ENCODE data around the gene WNT16.

Gene WNT16

DNA sequence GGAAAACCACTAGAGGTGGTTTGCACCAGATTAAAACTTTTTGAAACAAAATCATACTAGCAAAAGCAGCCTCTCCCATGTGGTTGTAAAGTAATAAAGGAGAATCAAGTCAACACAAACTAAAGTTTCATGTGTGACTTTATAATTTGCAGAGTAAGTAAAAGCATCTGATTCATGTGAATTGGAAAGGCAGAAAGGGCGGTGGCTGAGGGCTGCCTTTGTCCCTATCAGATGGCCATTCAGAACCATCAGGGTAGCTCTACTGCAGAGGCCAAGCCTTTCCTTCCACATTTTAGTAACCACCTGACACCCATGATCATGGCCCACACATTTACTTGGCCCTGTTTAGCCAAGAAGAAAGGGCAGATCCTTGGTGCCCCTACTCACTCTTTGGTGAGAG, 15.7 kb downstream of the WNT16 start:
- DNase-seq, result no peak

DNA sequence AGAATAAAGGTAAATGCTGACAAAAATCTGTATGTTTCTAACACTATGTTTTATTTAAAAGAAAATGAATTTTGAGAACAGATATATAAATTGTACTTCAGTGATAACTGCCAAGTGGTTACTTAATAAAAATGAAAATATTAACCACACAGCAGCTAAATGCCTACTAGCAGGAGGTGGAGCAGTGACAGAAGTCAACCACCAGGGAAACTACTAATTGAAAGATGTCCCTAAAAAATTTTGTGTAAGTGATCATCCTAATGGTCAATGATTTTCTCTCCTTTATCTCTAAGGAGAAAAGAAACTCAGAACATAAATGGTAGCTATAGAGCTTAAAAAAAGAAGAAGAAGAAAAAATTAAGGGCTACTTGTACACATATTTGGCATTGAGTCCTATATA, 22.9 kb downstream of the WNT16 start:
- DNase-seq, result no peak

DNA sequence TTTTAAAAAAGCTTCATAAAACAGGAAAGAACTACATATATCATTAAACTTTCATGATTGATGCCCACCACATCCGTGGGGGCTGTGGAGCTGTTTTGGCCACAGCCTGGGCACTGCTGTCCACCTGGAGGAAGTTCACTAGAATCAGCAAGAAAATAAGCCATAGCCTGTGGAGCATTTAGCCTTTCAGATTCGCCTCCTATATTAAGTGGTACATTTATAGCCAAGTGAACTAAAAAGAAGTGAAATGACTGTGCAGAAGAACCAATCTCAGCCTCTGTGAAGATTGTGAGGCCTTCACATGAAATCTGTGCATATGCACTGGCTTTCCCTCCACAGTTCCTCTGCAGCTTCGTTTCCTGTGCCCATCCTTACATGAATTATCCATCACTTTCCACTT, 23.5 kb downstream of the WNT16 start:
- no peak for DNase-seq

DNA sequence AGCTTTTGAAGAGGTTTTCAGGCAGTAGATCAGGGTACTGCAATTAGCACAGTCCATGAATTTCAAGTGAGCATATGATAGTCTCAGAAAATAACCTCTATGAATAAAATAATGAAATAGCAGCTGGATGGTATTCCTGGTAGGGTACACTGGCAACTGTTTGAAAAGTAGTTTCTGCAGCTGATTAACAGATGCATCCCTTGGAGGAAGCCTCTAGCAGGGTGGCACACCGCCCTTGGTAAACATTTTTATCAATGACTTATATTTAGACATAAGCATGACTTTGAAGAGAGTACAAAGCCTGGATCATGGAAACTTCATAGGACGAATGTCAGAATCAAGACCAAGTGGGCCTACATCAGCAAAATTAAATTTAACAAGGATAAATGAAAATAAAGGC, 26.8 kb downstream of the WNT16 start:
- no peak for DNase-seq

DNA sequence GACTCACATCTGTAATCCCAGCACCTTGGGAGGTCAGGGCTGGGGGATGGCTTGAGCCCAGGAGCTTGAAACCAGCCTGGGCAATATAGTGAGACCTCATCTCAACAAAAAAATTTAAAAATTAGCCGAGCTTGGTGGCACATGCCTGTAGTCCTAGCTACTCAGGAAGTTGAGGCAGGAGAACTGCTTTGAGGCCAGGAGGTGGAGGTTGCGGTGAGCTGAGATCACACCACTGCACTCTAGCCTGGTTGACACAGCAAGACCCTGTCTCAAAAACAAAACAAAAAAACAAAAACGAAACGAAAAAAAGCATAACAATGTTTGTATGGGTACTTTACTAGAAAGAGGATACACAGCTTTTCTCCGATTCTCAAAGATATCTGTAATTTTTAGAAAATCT, 31.8 kb downstream of the WNT16 start:
- no peak for DNase-seq

DNA sequence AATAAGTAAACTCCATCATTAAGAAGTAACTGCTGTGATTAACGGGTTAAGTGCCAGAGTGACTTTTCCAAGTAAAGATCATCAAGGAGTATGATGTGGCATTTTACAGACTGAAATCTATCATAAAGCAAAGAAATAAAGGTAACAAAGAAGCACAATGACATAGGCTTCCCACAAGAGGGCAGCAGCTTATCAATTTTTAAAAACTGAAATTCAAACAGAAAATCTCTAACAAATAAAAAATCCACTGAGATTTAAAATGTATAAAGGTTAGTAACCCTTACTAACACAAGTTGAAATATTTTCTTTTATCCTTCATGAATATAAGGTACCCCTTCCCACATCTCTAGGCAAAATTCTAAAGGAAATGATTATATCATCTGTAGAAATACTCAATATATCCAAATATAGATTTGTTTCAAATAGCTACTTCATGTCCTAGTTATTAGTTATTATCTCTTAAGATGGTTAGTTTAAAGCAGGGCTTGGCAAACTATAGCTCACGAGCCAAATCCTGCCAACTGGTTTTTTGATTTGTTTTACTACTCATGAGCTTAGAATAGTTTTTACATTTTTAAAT, 38.1 kb downstream of the WNT16 start:
- peak in 2 of 5 donors; percentile 18 to 53 for DNase-seq

DNA sequence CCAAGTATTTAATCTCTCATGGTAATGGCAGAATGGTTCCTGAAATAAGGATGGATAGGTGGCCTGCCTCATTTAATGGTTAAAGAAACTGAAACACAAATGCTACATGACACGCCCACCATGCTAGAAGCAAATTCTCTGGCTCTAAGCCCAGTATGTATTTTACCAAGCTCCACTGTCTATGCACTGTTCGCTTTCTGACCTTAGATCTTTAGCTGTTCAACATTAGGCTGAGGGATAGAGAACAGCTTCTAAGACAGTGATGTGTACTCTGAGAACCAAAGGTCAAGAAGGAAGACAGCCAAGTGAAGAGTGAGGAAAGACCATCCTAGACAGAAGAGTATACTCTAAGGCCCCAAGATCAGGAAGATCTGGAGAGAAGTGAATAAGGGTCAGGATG, 40.7 kb downstream of the WNT16 start:
- DNase-seq, result peak in 1 of 5 donors; percentile 49

DNA sequence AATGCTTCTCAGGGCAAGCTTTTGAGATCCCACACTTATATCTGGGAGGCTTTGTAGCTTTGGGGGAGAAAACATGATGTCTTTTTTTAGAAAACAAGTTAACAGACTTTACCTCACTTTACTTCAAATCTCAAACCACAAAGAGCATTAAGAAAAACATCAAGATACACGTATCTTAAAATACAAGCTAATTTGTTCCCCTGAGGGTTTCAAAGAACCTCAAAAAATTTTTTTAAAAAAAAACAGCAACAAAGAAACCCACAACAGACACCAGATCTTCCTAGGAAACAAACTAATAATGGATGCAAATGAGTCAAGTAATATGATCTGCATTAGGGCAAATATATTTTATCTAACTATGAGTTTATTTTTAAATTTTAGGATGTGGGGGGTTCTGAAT, 42.6 kb downstream of the WNT16 start:
- no peak for DNase-seq

DNA sequence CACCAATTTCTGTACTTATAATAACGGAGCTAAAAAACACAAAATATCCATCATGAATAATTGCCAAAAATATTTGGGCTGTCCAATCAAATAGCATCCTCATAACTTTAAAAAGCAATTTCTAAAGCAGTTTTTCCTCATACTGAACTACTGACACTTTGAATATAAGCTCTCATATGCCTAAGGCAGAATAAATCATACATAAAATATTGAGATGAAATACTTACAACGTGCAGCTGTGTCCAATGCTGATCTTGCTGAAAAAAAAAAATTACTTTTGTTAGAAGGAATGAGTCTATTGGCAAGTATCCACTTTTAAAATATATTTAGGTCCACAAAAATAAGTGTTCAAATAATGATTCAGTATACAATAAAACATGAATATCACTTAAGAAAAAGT, 43.1 kb downstream of the WNT16 start:
- no peak for DNase-seq

DNA sequence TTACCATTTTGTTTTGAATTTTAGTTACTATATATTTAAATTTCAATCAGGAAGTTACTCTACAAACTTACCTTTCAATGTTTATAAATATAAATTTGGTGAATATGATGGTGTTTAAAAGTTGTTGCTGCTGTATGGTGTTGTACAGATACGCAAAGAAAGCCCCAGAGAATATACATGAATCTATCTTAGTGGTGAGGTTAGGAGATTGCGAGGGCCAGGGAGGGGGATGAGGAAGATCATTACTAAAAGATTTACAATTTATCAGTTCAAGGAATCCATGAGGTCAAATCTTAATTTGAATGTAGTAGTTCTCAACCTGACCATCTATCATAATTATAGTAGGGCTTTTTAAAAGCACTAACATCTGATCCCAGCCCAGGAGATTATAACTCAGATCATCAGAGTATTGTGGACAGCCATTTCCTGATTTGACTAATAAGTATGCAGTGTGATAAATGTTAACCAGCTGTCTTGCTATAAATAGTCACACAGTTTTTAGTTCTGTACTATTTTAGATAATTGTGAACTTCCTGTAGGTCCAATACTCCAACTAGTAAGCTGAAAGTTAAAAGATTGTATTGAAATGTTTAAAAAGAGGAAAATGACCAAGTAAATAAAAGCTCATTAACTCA, 43.7 kb downstream of the WNT16 start:
- peak in 1 of 5 donors; percentile 30 for DNase-seq

DNA sequence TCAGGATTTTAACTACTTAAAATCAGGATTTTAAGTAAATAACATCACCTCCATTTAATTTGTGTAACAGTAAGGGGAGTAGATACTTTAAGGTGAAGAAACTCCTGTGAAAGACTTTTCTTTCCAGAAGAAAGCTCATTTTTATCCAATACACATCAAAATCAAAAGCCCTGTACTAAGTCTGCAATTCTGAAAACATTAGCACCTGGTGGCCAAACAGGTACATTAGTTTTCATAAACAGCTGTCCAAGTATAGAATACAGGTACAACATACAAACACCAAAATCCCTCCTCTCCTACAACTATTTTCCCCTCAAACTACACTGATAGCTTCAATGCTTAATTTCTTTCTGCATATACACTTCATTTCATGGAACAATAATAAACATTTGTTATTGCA, 44.4 kb downstream of the WNT16 start:
- no peak for DNase-seq

DNA sequence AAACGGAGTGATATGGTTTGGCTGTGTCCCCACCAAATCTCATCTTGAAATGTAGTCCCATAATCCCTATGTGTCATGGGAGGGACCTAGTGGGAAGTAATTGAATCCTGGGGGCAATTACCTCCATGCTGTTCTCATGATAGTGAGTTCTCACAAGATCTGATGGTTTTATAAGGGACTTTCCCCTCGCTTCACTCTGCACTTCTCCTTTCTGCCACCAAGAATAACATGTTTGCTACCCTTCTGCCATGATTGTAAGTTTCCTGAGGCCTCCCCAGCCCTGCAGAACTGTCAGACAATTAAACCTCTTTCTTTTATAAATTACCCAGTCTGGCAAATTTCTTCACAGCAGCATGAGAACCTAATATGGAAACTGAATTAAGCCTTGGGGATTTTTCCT, 48.2 kb downstream of the WNT16 start:
- no peak for DNase-seq

DNA sequence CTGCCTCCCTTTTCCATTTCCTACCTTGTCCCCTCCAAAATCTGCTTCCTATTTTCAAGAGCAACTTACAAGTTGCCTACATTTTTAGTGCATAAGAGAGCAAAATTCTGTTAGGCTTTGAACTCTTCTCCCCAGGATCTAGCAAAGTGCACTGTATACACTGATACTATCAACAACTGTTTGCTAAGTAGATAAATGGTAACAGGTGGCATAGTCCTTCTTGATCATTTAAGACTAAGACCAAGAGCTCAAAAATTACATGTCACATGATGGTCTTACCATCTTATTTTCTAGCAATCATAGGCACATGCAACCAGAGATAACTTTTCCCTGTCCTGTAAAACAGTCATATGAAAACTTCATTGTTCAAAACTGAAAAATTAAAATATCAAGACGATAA, 51.1 kb downstream of the WNT16 start:
- DNase-seq, result no peak

DNA sequence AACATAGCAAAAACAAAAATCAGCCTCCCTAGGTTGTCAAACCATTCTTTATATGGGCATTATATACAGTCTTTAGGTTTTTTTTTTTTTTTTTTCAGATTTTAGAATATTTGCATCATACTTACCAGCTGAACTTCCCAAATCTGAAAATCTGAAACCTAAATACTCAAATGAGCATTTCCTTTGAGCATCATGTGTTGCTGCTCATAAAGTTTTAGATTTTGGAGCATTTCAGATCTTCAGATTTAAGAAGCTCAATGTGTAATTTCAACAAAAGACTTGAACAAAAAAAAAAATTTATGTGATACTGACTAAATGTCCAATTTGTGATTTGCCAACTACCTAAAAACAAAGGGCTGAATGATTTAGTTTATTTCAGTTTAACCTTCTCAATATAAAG, 53.7 kb downstream of the WNT16 start:
- no peak for DNase-seq

DNA sequence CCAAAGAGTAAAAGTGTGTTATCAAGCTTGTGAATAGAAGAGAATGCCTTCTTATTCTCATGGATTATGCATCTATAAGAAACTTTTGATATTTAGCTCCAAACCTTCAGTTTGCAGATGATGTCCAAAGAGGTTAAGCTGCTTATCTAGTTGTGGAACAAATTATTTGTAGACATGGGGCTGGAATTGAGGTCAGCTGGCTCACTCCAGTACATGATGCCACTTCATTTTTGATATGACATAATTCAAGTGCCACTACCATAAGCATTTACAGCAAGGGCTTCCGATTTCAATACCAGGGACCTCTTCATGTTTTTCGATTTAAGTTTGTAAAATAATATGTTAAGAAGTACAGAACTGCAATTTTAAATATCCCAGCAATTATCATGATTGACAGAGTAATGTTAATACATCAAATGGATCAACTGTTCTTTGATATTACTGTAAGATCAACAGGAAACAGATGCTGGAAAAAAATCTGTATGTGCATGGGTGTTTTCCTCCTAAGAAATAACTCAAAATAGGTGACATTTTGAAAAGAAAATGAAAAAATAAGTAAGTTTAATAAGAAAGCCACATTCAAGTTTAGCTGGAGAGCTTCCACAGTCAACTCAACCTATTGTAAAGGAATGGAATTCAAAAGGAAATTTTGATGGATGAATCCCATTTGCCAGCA, 54.6 kb downstream of the WNT16 start:
- DNase-seq, result no peak

DNA sequence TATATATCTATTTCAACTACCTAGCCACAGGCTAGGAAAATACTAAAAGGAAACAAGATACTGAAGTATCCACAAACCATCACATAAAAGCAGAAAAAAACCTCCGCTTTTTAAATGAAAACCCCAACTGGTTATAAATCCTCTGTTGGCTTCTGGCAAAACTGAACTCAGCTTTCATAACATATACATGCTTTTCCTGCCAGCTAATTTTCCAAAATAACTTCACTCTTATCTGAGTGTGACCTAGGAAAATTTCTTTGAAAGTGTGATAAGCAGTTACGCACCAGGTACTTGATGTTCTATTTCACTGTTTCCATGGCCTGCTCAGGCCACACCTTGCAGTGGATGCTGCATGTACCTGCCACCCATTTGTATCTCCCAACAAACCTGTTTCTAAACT, 55.5 kb downstream of the WNT16 start:
- DNase-seq, result no peak

DNA sequence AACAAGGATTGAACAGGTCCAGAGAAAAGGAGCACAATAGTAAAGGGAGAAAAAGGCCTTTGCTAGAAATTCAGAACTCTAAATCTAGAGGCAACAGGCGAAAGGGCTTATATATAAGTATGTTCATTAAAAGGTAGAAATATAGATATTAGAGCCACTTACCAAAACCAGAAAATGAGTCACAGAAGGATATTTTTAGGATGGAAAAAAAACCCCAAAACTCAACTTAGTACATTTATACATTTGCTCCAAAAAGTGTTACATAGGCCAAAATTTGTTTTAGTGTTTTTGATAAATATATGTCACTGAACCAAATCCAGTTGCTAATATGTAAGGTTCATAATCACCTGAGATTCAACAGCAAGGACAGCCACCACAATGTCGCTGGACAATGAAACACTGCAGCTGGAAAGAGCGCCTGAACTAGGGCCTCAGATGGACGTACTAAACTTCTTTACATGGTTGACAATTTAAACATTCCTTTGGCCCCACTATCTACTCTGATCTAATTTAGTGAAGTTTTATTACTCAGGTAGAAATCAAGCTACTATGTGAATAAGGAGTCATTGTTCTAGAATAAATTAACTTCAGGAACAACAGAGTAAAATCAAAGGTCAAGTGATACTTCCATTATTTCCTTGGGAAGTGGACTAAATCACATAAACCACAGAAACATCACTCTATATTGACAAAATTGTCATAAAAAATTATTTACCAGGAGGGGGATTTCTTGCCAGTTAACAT, 56.4 kb downstream of the WNT16 start:
- no peak for DNase-seq

DNA sequence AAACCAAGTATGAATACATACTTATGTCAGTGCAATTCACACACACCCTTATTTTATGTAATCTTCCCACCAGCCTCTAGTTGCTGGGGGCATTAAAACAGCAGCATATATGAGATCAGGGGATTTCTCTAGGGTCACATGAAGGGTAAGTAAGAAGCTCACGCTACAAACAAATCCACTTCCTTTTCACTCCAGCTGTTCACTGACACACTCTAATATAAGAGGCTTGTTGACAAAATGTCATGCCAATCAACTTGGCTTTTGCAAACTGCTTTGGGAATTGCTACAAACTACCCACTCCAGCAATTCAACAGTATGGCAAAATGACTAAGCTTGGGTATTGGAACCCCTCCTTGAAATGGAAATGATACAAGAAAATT, 57.0 kb downstream of the WNT16 start:
- DNase-seq, result peak in 1 of 5 donors; percentile 13

DNA sequence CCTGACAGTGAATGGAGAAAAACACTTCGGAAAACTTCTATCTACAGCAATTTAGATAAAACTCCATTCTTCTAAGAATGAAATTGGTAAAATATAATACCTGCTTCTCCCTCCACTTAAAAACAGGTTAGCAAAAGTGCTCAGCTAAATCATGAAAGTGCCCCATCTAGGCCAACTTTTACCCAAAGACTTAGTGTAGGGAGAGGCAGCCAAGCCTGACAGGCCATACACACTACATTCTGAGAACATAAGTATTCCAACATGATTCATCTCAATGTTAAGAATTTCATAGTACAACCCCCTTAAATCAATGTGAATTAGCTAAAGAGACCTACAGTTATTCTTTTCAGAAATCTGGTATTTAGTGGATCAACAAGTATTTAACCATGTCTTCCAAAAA, 60.1 kb downstream of the WNT16 start:
- DNase-seq, result no peak

DNA sequence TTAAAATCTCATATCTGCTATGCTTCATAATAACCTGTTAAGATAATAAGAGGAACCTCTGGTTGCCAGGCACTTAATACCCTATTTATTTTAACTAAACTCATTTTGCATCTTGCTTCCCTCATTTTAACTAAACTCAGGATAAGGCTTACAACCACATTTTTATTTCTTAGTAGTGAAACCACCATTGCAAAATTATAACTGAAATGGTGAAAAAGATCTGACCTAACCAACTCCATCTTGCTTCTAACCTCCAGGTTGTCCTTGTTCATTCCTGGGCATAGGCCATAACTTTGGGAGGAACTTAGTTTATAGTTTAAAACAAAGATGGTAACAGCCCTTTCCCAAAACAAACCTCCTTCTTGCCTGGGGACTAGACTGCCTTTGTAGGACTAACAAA, 61.3 kb downstream of the WNT16 start:
- no peak for DNase-seq

DNA sequence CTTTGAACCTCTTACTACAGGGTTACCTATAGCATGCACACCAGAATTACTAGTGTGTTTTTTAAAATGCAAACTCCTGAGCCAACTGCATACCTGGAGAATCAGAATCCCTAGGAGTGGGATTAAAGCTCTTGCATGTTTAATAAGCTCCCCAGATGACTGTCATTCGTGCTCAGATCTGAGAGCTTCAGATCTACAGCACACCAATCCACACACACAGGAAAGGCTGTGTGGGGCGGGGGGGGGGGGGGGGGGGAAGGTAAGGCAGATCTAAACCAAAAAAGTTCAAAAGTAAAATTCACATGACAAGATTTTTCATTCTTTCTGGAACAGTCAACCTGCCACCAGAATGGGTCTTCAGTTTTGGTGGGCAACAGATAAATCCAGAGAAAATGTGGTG, 61.8 kb downstream of the WNT16 start:
- no peak for DNase-seq

All from T-helper 1 cell (primary cell).